WTC11 (cell line): ENCODE measurements around the gene EXD3.

Experiments used
- CTCF ChIP-seq: fragments of 200-600 bp; IDR thresholded peaks from 2 replicates; pipeline ENCODE4 v1.8.0; 2022; ENCODE audit warnings: antibody characterized with exemption
- TEAD1 ChIP-seq: sonication (generic); formaldehyde crosslinking; IDR thresholded peaks from 2 replicates; pipeline ENCODE4 v1.8.0; 2022; ENCODE audit warnings: mild to moderate bottlenecking, missing genetic modification reagents

- no peak for TF ChIP-seq CTCF
- no peak for TF ChIP-seq TEAD1 (CRISPR knock-in tag)
Measured at GRCh38 chr9:137387114-137387890, 35.7 kb downstream of the EXD3 start.
